HepG2 (cell line): ENCODE results near the gene CD69. TPM values are rescaled to one million over a fixed set of nuclear protein-coding genes. Genes with fewer than 3 reads are reported as not detected.

ENCODE experiments used
- ATAC-seq: fragments of 200-7000 bp; cut with Tn5 transposase; 3 replicates; pipeline ENCODE4 v1.9.1; 2020; ENCODE audit warnings: mild to moderate bottlenecking, moderate library complexity
- BruUV-seq: library from RNA; stranded (reverse); fragments of 400-500 nt; replicated peaks from 2 replicates; lab custom pipeline; 2021; lab: Mats Ljungman, UMichigan
- CTCF ChIA-PET: fragments of 300-600 bp; formaldehyde crosslinking; extraction: SDS; loops from one replicate; lab custom pipeline; 2021; ENCODE audit warnings: low total read pairs, inconsistent platforms, low intra/inter-chr PET ratio; lab: Yijun Ruan, JAX
- POLR2A ChIA-PET: fragments of 350-600 bp; sonication (Branson Sonifier 250); formaldehyde crosslinking; loops from one replicate; lab custom pipeline; 2020; ENCODE audit warnings: antibody characterized with exemption, inconsistent platforms; lab: Yijun Ruan, JAX
- DNase-seq: peaks from one replicate; pipeline ENCODE4 v3.0.0-alpha.2; 2015; ENCODE audit warnings: low spot score
- FAIRE-seq: peaks from 3 replicates; lab custom pipeline; 2011; peaks lifted over from hg19 to GRCh38; lab: Jason Lieb, UNC
- H2AFZ ChIP-seq: one replicate; pipeline ENCODE4 v1.6.1; 2011; ENCODE audit warnings: low read length, inconsistent platforms
- H3K27ac ChIP-seq: fragments of 300-600 bp; 3 replicates; pipeline ENCODE4 v1.8.0; 2011; ENCODE audit warnings: mixed run types, mild to moderate bottlenecking, mixed read lengths, low read length, inconsistent platforms; ENCODE audit not compliant: insufficient read depth; ENCODE audit errors: extremely low read length
- H3K27me3 ChIP-seq, 2 experiments: fragments of 200-600 bp in 1 of 2; 2 replicates in 1 of 2; 3 replicates in 1 of 2; pipeline versions ENCODE4 v1.6.0 to v1.8.0; 2011; ENCODE audit warnings: low read length in 2 of 2, mild to moderate bottlenecking in 2 of 2, moderate library complexity in 2 of 2, inconsistent platforms in 1 of 2; ENCODE audit not compliant: insufficient read depth in 2 of 2, control insufficient read depth in 1 of 2
- H3K36me3 ChIP-seq, 2 experiments: fragments of 200-600 bp in 1 of 2; replicated peaks in 1 of 2; 2 replicates in 1 of 2; 3 replicates in 1 of 2; pipeline versions ENCODE4 v1.5.1 to v1.8.0; 2011; ENCODE audit warnings: low read length in 2 of 2, inconsistent platforms in 1 of 2; ENCODE audit not compliant: insufficient read depth in 2 of 2, control insufficient read depth in 1 of 2
- H3K4me1 ChIP-seq: 2 replicates; pipeline ENCODE4 v1.5.1; 2012; ENCODE audit warnings: low read length, inconsistent platforms; ENCODE audit not compliant: insufficient read depth
- H3K4me2 ChIP-seq: 2 replicates; pipeline ENCODE4 v1.6.0; 2011; ENCODE audit warnings: low read depth, low read length, inconsistent platforms
- H3K4me3 ChIP-seq, 3 experiments: fragments of 200-600 bp in 1 of 3; sonication (generic), shearing (Covaris generic) in 1 of 3; replicated peaks in 1 of 3; 2 replicates each; pipeline ENCODE4 v1.5.1; 2011 to 2016; ENCODE audit warnings: low read length in 3 of 3, inconsistent platforms in 2 of 3, low read depth in 2 of 3, mild to moderate bottlenecking in 2 of 3, control low read depth in 1 of 3, mixed read lengths in 1 of 3; ENCODE audit not compliant: insufficient read depth in 1 of 3
- H3K79me2 ChIP-seq: one replicate; pipeline ENCODE4 v1.6.1; 2011; ENCODE audit warnings: low read length, inconsistent platforms; ENCODE audit not compliant: insufficient read depth
- H3K9ac ChIP-seq: 2 replicates; pipeline ENCODE4 v1.6.0; 2011; ENCODE audit warnings: mild to moderate bottlenecking, low read depth, low read length, inconsistent platforms; ENCODE audit not compliant: insufficient read depth
- H3K9me3 ChIP-seq: 2 replicates; pipeline ENCODE4 v1.5.1; 2012; ENCODE audit warnings: mild to moderate bottlenecking, low read length
- H4K20me1 ChIP-seq: 2 replicates; pipeline ENCODE4 v1.6.0; 2011; ENCODE audit warnings: inconsistent platforms, mild to moderate bottlenecking, low read length, moderate library complexity; ENCODE audit not compliant: insufficient read depth
- AGO1 ChIP-seq: fragments of 200-400 bp; formaldehyde crosslinking; IDR thresholded peaks from 2 replicates; pipeline ENCODE4 v1.6.1; 2017; ENCODE audit warnings: mild to moderate bottlenecking, low read depth, low read length, moderate library complexity; ENCODE audit not compliant: poor library complexity, severe bottlenecking
- CSRNP1 ChIP-seq: sonication (generic); formaldehyde crosslinking; IDR thresholded peaks from 2 replicates; pipeline ENCODE4 v1.8.1; 2023; ENCODE audit warnings: mild to moderate bottlenecking, missing genetic modification reagents
- HNF1B ChIP-seq: sonication (generic); formaldehyde crosslinking; IDR thresholded peaks from 2 replicates; pipeline ENCODE4 v1.5.1; 2020; ENCODE audit warnings: mild to moderate bottlenecking, moderate library complexity, missing genetic modification reagents
- MED8 ChIP-seq: sonication (generic); formaldehyde crosslinking; IDR thresholded peaks from 2 replicates; pipeline ENCODE4 v1.8.1; 2023; ENCODE audit warnings: mild to moderate bottlenecking, missing genetic modification reagents; ENCODE audit not compliant: insufficient replicate concordance
- ONECUT2 ChIP-seq: sonication (generic); formaldehyde crosslinking; IDR thresholded peaks from 2 replicates; pipeline ENCODE4 v1.4.0; 2020; ENCODE audit warnings: missing genetic modification reagents
- STAT5B ChIP-seq: sonication (generic); formaldehyde crosslinking; IDR thresholded peaks from 2 replicates; pipeline ENCODE4 v1.4.0; 2020; ENCODE audit warnings: missing genetic modification reagents
- TBX2 ChIP-seq: sonication (generic); formaldehyde crosslinking; IDR thresholded peaks from 2 replicates; pipeline ENCODE4 v1.5.0; 2020; ENCODE audit warnings: missing genetic modification reagents, mild to moderate bottlenecking, borderline replicate concordance
- TOPORS ChIP-seq: sonication (generic); formaldehyde crosslinking; IDR thresholded peaks from 2 replicates; pipeline ENCODE4 v1.8.0; 2023; ENCODE audit warnings: mild to moderate bottlenecking, missing genetic modification reagents
- TRAFD1 ChIP-seq: sonication (generic); formaldehyde crosslinking; IDR thresholded peaks from 2 replicates; pipeline ENCODE4 v1.5.1; 2020; ENCODE audit warnings: missing genetic modification reagents, mild to moderate bottlenecking, borderline replicate concordance
- YEATS4 ChIP-seq: sonication (generic); formaldehyde crosslinking; IDR thresholded peaks from 2 replicates; pipeline ENCODE4 v1.4.0; 2020; ENCODE audit warnings: missing genetic modification reagents, borderline replicate concordance
- ZBTB46 ChIP-seq: sonication (generic); formaldehyde crosslinking; IDR thresholded peaks from 2 replicates; pipeline ENCODE4 v1.4.0; 2020; ENCODE audit warnings: mild to moderate bottlenecking, missing genetic modification reagents, borderline replicate concordance
- ZFP91 ChIP-seq: sonication (generic); formaldehyde crosslinking; IDR thresholded peaks from 2 replicates; pipeline ENCODE4 v1.9.0; 2022; ENCODE audit warnings: missing genetic modification reagents, mild to moderate bottlenecking, borderline replicate concordance
- WGBS: methylation state at CpG from one replicate; pipeline ENCODE4 v1.1.6; 2017; ENCODE audit warnings: low lambda C conversion rate; 5-methylcytosine and 5-hydroxymethylcytosine counted together
- in situ Hi-C: cut with HindIII; loops from 2 replicates; pipeline ENCODE4 v1.10.0; 2017; ENCODE audit warnings: low pct_unique_long_range_greater_than_20kb; ENCODE audit not compliant: extremely low pct_ligation_motif_present
- intact Hi-C: fragments of 100-400 bp; cut with micrococcal nuclease; formaldehyde crosslinking; loops from one replicate; pipeline ENCODE4 v1.10.0; 2022; ENCODE audit not compliant: unreplicated experiment
- polyA plus RNA-seq, 8 experiments: library from polyadenylated mRNA; depleted of rRNA in 3 of 8; stranded (reverse) in 7 of 8; unstranded in 1 of 8; fragments of >200 nt; fragmentation: Illumina TruSeq in 4 of 8; extraction: Trizol in 4 of 8; gene quantifications; 2 replicates each; pipeline versions ENCODE4 v1.2.1 to v1.2.3, GENCODE V29; 2011 to 2016; ENCODE audit warnings: low read depth in 4 of 8, missing spikeins in 1 of 8, mixed read lengths in 1 of 8; ENCODE audit not compliant: insufficient read depth in 1 of 8
- total RNA-seq, 5 experiments: library from RNA; depleted of rRNA; stranded (reverse); fragments of >200 nt; fragmentation: Illumina TruSeq; extraction: Trizol; gene quantifications; 2 replicates each; pipeline ENCODE4 v1.2.3, GENCODE V29; 2016; ENCODE audit warnings: low read depth in 1 of 5

The CD69 gene
- total and polyA plus RNA-seq, 2 of the 13 experiments (the other 11 are each of a cell fraction or from before 2014, with no cell fraction given) = not detected

GRCh38 chr12:9805883-9806282 lies 45.2 kb upstream of the CD69 start:
- no peak overlapping the region for H3K4me3 ChIP-seq
- no peak overlapping the region for H3K4me2 ChIP-seq
- ATAC-seq = no peak
- H3K4me1 ChIP-seq = no peaks in the 10 kb centered on the region
- DNase-seq = no peak
- 3% methylated on average over 2 of the region's 2 CpGs for WGBS
- CTCF ChIA-PET = no interaction called here
- H3K79me2 ChIP-seq = no peaks in the 10 kb centered on the region
- intact Hi-C loops = no loop called here
- no peaks in the 10 kb centered on the region for H3K36me3 ChIP-seq
- no peaks in the 10 kb centered on the region for H3K9me3 ChIP-seq
- no peak for FAIRE-seq
- no peaks in the 10 kb centered on the region for H4K20me1 ChIP-seq
- POLR2A ChIA-PET = no interaction called here
- H3K9ac ChIP-seq = no peak overlapping the region
- in situ Hi-C loops = no loop called here
- H2AFZ ChIP-seq = no peak overlapping the region
- BruUV-seq = no TSS peak
- no peak overlapping the region for H3K27ac ChIP-seq
- H3K27me3 ChIP-seq = 0 out of 5 replicates have a peak, but pooled peaks cover 0 to 5% of the 10 kb centered on the region in 2 experiments
- TF ChIP-seq TOPORS (CRISPR knock-in tag) = no peak
- no peak for TF ChIP-seq YEATS4 (CRISPR knock-in tag)
- TF ChIP-seq ZBTB46 (CRISPR knock-in tag) = no peak
- TF ChIP-seq STAT5B (CRISPR knock-in tag) = no peak
- TF ChIP-seq HNF1B (CRISPR knock-in tag) = no peak
- no peak for TF ChIP-seq CSRNP1
- TF ChIP-seq ONECUT2 = no peak
- TF ChIP-seq AGO1 = no peak
- no peak for TF ChIP-seq TRAFD1
- TF ChIP-seq MED8 = no peak
- no peak for TF ChIP-seq TBX2 (CRISPR knock-in tag)
- TF ChIP-seq ZFP91 (CRISPR knock-in tag) = no peak
